ENCODE results near the gene PEX26. TPM values are rescaled to one million over a fixed set of nuclear protein-coding genes. Genes with fewer than 3 reads are reported as not detected.

PEX26 gene
- polyA plus RNA-seq, 6 donors from 2014 or later: 1.0 to 4.3 (median 2.4) TPM

Other genes with a start within 250 kb of the PEX26 start
- gene MICAL3, start 53.4 kb upstream of the PEX26 start, polyA plus RNA-seq (ENCODE audit: low read depth in 6 of 6): 10 to 100 TPM; 10.9 to 28.0 (median 15.6) TPM
- gene TUBA8, start 32.8 kb downstream of the PEX26 start, polyA plus RNA-seq (ENCODE audit: low read depth in 6 of 6): 1 to 10 TPM in 3 of 6 donors, under 1 TPM in 2, not detected in 1; 0.78 to 2.4 (median 1.4) TPM
- 1 to 10 TPM in 5 of 6 donors, not detected in 1; 3.2 to 7.9 (median 6.5) TPM for gene USP18, start 72.2 kb downstream of the PEX26 start, polyA plus RNA-seq (ENCODE audit: low read depth in 6 of 6)